ENCODE results near the gene STX8. TPM values are rescaled to one million over a fixed set of nuclear protein-coding genes. Genes with fewer than 3 reads are reported as not detected.

STX8 gene
- total and polyA plus RNA-seq, 7 donors, result 40.4 to 104 (median 72.6) TPM

GRCh38 chr17:9587969-9588656 is 12.5 kb upstream of the STX8 start:
- intact Hi-C loops (cut with DNase I), result no loop called here
- Histone ChIP-seq H3K9me3 (no peaks in the 10 kb centered on the region), H3K36me3 (no peaks in the 10 kb centered on the region), H3K27me3 (no peaks in the 10 kb centered on the region), H3K27ac (no peak overlapping the region), H3K4me3 (no peak overlapping the region), H3K4me1 (no peaks in the 10 kb centered on the region)
- no peak for DNase-seq
- 93 to 96% methylated on average over 10 of the region's 10 CpGs for whole genome bisulfite sequencing, 2 donors
- no peak for TF ChIP-seq EP300 (IDR thresholded peaks at IDR 0.05)

DNA sequence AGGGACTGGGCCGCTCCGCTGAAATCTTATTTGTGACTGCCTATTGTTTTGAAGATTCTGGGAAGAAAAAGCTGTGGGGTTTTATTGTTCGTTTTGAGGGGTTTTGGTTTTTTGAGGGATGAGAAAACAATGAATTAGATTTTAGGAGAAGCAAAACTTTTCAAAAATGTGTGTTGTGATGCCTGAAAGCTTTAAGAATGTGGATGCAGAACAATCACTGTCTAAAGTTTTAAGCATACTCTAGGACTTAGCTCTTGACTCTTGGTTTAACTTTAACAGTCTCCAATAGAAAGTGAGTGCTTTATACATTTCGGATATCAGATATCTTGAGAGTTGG is 1.7 kb upstream of the STX8 start:
- intact Hi-C loops (cut with DNase I), result loop anchor here (5.0 kb wide), 1 partner anchor 190 kb away; no protein-coding TSS in a partner anchor
- 12 to 14% methylated on average over 4 of the region's 4 CpGs for WGBS, 2 donors
- peak overlapping the region in 2 of 4 donors; percentile 68 for H3K27ac ChIP-seq
- H3K4me3 ChIP-seq, result peak overlapping the region in 1 of 4 donors; percentile 71
- peaks cover 0 to 26% (median 18%) of the 10 kb centered on the region in 4 donors for H3K4me1 ChIP-seq
- no peak for DNase-seq
- no peaks in the 10 kb centered on the region for H3K9me3 ChIP-seq
- H3K27me3 ChIP-seq, result no peaks in the 10 kb centered on the region
- no peak for TF ChIP-seq CTCF (IDR thresholded peaks at IDR 0.05)
- no peak for TF ChIP-seq EP300 (IDR thresholded peaks at IDR 0.05)
- no peak for TF ChIP-seq POLR2A (IDR thresholded peaks at IDR 0.05)
- no peak for TF ChIP-seq POLR2AphosphoS5 (IDR thresholded peaks at IDR 0.05)
- H3K36me3 ChIP-seq, result no peaks in the 10 kb centered on the region

GRCh38 chr17:9576521-9577372 is 1.1 kb upstream of the STX8 start, which contains the start of gene CFAP52:
Gene CFAP52, plus strand, starts transcription at chr17:9576642. Its CDS starts 54 bp downstream, at chr17:9576696.
- WGBS, 2 donors, result 5 to 10% methylated on average over 38 of the region's 38 CpGs
- peak within 1 kb of the TSS; percentile 66 to 73 (median 68) for H3K27ac ChIP-seq
- DNase-seq, result peak; percentile 83
- TF ChIP-seq POLR2AphosphoS5 (IDR thresholded peaks at IDR 0.05), result no peak
- TF ChIP-seq CTCF (IDR thresholded peaks at IDR 0.05), result peak; percentile 18 to 50 (median 48)
- no peaks in the 10 kb centered on the region for H3K27me3 ChIP-seq
- intact Hi-C loops (cut with DNase I), result loop anchor here (5.0 kb wide), 1 partner anchor 191 kb away; no protein-coding TSS in a partner anchor
- peak within 1 kb of the TSS; percentile 67 to 75 (median 70) for H3K4me3 ChIP-seq
- no peaks in the 10 kb centered on the region for H3K9me3 ChIP-seq
- peaks cover 0 to 26% (median 18%) of the 10 kb centered on the region in 4 donors for H3K4me1 ChIP-seq
- no peaks in the 10 kb centered on the region for H3K36me3 ChIP-seq

- no peak overlapping the region for H3K27ac ChIP-seq
- TF ChIP-seq EP300 (IDR thresholded peaks at IDR 0.05) (no peak), CTCF (IDR thresholded peaks at IDR 0.05) (no peak), POLR2A (IDR thresholded peaks at IDR 0.05) (no peak), POLR2AphosphoS5 (IDR thresholded peaks at IDR 0.05) (no peak)
- peaks cover 0 to 31% (median 9%) of the 10 kb centered on the region in 4 donors for H3K36me3 ChIP-seq
- H3K27me3 ChIP-seq, result no peaks in the 10 kb centered on the region
- peaks cover 0 to 17% (median 10%) of the 10 kb centered on the region in 4 donors for H3K4me1 ChIP-seq
- intact Hi-C loops (cut with DNase I), result no loop called here
- H3K4me3 ChIP-seq, result no peak overlapping the region
- H3K9me3 ChIP-seq, result no peaks in the 10 kb centered on the region
- DNase-seq, result no peak
- 86 to 95% methylated on average over 10 of the region's 10 CpGs for WGBS, 2 donors
These were observed 4.4 kb downstream of the STX8 start for GRCh38 chr17:9571201-9571600.

DNA sequence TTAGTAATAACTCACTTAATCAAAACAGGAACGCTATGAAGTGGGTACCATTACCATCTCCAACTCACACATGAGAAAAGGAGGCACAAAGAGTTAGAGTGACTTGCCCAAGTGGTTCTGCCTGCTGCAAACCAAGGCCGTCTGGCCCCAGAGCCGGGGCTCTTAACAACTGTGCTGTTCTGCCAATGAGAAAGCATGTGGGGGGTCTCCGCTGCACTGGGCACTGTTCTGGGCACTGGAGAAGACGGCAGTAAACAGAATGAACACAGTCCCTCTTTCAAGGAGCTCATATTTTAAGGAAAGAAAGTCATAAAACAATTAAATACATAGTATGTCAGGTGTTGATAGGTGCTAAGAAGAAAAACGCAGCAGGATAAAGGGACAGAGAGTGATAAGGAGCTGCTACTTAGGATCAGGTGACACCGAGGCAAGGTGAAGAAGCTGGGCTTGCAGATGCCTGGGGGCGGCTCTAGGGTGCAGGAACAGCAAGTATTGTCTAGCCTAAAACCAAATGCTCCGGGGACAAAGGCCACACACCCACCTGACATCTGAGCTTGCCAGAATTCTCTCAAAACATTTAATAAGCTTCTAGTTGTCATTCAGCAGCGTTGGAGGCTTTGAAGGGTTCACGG is 6.5 kb downstream of the STX8 start:
- TF ChIP-seq POLR2A (IDR thresholded peaks at IDR 0.05) (no peak), CTCF (IDR thresholded peaks at IDR 0.05) (no peak), EP300 (IDR thresholded peaks at IDR 0.05) (no peak), POLR2AphosphoS5 (IDR thresholded peaks at IDR 0.05) (no peak)
- intact Hi-C loops (cut with DNase I), result no loop called here
- WGBS, 2 donors, result 83 to 91% methylated on average over 11 of the region's 11 CpGs

More for the DNA sequence above, 6.5 kb downstream of the STX8 start:
- Histone ChIP-seq H3K9me3 (no peaks in the 10 kb centered on the region), H3K36me3 (peaks cover 0 to 31% (median 9%) of the 10 kb centered on the region in 4 donors), H3K27ac (no peak overlapping the region), H3K4me3 (no peak overlapping the region), H3K27me3 (no peaks in the 10 kb centered on the region), H3K4me1 (no peaks in the 10 kb centered on the region)
- no peak for DNase-seq
